Type B pancreatic cell (in vitro differentiated cells): Measurements from ENCODE around the gene ZNF154. TPM values are rescaled to one million over a fixed set of nuclear protein-coding genes. Genes with fewer than 3 reads are reported as not detected.

Experiments
- DNase-seq: peaks from one replicate; pipeline ENCODE4 v3.0.0; 2021; ENCODE audit warnings: mixed read lengths; ENCODE audit not compliant: unreplicated experiment; ENCODE audit errors: extremely low spot score
- H3K27ac Mint-ChIP-seq: 2 replicates; pipeline ENCODE4 v1.8.0; 2021; ENCODE audit warnings: mild to moderate bottlenecking, mixed read lengths
- H3K27me3 Mint-ChIP-seq: 2 replicates; pipeline ENCODE4 v1.8.0; 2021; ENCODE audit warnings: mixed read lengths
- H3K36me3 Mint-ChIP-seq: 2 replicates; pipeline ENCODE4 v1.8.0; 2021; ENCODE audit warnings: mixed read lengths
- H3K4me1 Mint-ChIP-seq: one replicate; pipeline ENCODE4 v1.8.0; 2021; ENCODE audit warnings: mixed read lengths; ENCODE audit not compliant: unreplicated experiment
- H3K4me3 Mint-ChIP-seq: 2 replicates; pipeline ENCODE4 v1.8.0; 2021; ENCODE audit warnings: mild to moderate bottlenecking, mixed read lengths
- H3K9me3 Mint-ChIP-seq: 2 replicates; pipeline ENCODE4 v1.8.0; 2021; ENCODE audit warnings: mixed read lengths
- CTCF ChIP-seq: fragments of 200-600 bp; sonication (generic); conservative IDR thresholded peaks from 2 replicates; pipeline ENCODE4 v1.5.0; 2021; ENCODE audit warnings: antibody characterized with exemption, mild to moderate bottlenecking
- total RNA-seq: library from RNA; stranded (reverse); gene quantifications from 2 replicates; pipeline ENCODE4 v1.2.1, GENCODE V29; 2021; ENCODE audit warnings: low replicate concordance

Gene ZNF154
- total RNA-seq, 1 donor from 2014 or later, result 15.4 TPM

- Mint-ChIP-seq H3K4me3 (peak overlapping the region; percentile 67), H3K9me3 (peaks cover 25% of the 10 kb centered on the region), H3K27me3 (peaks cover 8% of the 10 kb centered on the region)
Observed at GRCh38 chr19:57651654-57651996, 57.4 kb downstream of the ZNF154 start.

DNA sequence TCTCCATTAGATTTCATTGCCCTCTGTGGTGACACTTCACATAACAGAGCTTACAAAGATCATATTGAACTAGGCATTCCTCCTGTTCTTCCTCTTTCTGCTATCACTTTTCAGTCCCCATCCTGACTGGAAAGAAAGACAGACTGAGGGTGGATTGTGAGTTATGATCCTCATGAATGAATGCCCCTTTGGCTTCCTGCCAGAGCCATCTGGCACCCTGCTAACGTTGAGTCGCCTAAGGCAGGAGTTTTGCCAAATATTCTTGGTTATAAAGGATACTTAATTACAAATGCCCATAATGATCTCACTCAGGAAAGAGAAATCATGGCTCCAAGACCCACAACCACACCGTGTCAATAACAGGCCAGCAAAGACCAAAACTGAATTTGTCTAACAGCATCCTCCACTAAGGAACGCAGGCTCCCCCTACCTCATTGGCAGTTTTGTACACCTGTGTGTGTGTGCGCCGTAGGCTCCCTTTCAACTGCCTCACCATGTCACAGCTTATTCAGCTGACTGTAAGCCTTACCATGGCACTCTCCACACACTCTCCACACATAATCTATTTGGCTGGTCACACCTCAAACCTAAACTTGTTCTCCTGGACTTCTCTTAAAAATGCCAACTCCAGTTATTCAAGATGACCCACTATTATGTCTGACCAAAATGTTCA lies 60.5 kb downstream of the ZNF154 start:
- Mint-ChIP-seq H3K9me3 (peaks cover 17% of the 10 kb centered on the region), H3K27ac (no peak overlapping the region), H3K36me3 (peaks cover under 1% of the 10 kb centered on the region), H3K4me3 (no peak overlapping the region), H3K27me3 (no peaks in the 10 kb centered on the region), H3K4me1 (no peaks in the 10 kb centered on the region)
- no peak for DNase-seq
- TF ChIP-seq CTCF, result no peak

More at GRCh38 chr19:57651654-57651996, 57.4 kb downstream of the ZNF154 start:
- no peaks in the 10 kb centered on the region for H3K4me1 Mint-ChIP-seq
- peak overlapping the region; percentile 74 for H3K27ac Mint-ChIP-seq
- peaks cover 5% of the 10 kb centered on the region for H3K36me3 Mint-ChIP-seq
- no peak for DNase-seq
- no peak for TF ChIP-seq CTCF

Other genes with a start within 250 kb of the ZNF154 start
- 16.6 and 18.0 TPM in 2 replicates for gene ZNF772, start 231.6 kb downstream of the ZNF154 start, total RNA-seq
- gene ZNF419, start 221.5 kb downstream of the ZNF154 start, total RNA-seq, result 15.4 and 18.4 TPM in 2 replicates
- 9.6 and 9.8 TPM in 2 replicates for gene ZNF773, start 209.3 kb downstream of the ZNF154 start, total RNA-seq
- 8.5 and 9.2 TPM in 2 replicates for gene ZNF549, start 181.8 kb downstream of the ZNF154 start, total RNA-seq
- 15.9 and 18.7 TPM in 2 replicates for gene ZNF550, start 149.3 kb downstream of the ZNF154 start, total RNA-seq
- gene ZNF416, start 130.3 kb downstream of the ZNF154 start, total RNA-seq, result 9.1 and 10.3 TPM in 2 replicates
- gene ZIK1, start 125.1 kb downstream of the ZNF154 start, total RNA-seq, result 11.5 and 17.6 TPM in 2 replicates
- 4.8 and 4.9 TPM in 2 replicates for gene ZNF530, start 109.3 kb downstream of the ZNF154 start, total RNA-seq
- 24.7 and 27.1 TPM in 2 replicates for gene ZNF134, start 95.0 kb downstream of the ZNF154 start, total RNA-seq
- gene ZNF211, start 76.0 kb downstream of the ZNF154 start, total RNA-seq, result 15.2 and 26.5 TPM in 2 replicates
- gene ZSCAN4, start 40.3 kb downstream of the ZNF154 start, total RNA-seq, result not detected in 2 replicates
- 14.4 and 16.1 TPM in 2 replicates for gene ZNF551, start 27.2 kb downstream of the ZNF154 start, total RNA-seq
- gene ZNF671, start 18.4 kb upstream of the ZNF154 start, total RNA-seq, result 5.9 and 7.8 TPM in 2 replicates
- 23.9 and 29.6 TPM in 2 replicates for gene ZNF776, start 37.6 kb upstream of the ZNF154 start, total RNA-seq
- gene ZNF586, start 60.5 kb upstream of the ZNF154 start, total RNA-seq, result 19.6 and 25.3 TPM in 2 replicates
- gene ZNF552, start 105.7 kb upstream of the ZNF154 start, total RNA-seq, result 19.0 and 30.4 TPM in 2 replicates
- gene ZNF587B, start 121.1 kb upstream of the ZNF154 start, total RNA-seq, result 20.9 and 25.5 TPM in 2 replicates
- gene ZNF587, start 140.7 kb upstream of the ZNF154 start, total RNA-seq, result 48.2 and 61.3 TPM in 2 replicates
- 28.2 and 38.3 TPM in 2 replicates for gene ZNF814, start 179.8 kb upstream of the ZNF154 start, total RNA-seq
- 20.8 and 26.8 TPM in 2 replicates for gene ZNF417, start 207.4 kb upstream of the ZNF154 start, total RNA-seq
- 14.3 and 24.6 TPM in 2 replicates for gene ZNF418, start 226.2 kb upstream of the ZNF154 start, total RNA-seq
- gene ZNF256, start 238.5 kb upstream of the ZNF154 start, total RNA-seq, result 10.2 and 10.4 TPM in 2 replicates